ENCODE data around the gene CDH15.

The CDH15 gene

GRCh38 chr16:89123001-89123830 is 48.3 kb upstream of the CDH15 start:
- Histone ChIP-seq H3K36me3 (ENCODE audit: control insufficient read depth, low read length) (peaks cover 96% of the 10 kb centered on the region), H3K4me3 (ENCODE audit: low read length) (peak overlapping the region; percentile 64), H3K27me3 (ENCODE audit: control insufficient read depth, low read length) (no peaks in the 10 kb centered on the region), H3K4me1 (ENCODE audit: control insufficient read depth, low read length) (peaks cover 39% of the 10 kb centered on the region), H3K9me3 (ENCODE audit: control insufficient read depth, insufficient read depth, low read length) (peaks cover 12% of the 10 kb centered on the region; the same call in 1 of the 2 replicates), H3K79me2 (ENCODE audit: control insufficient read depth, low read length) (peaks cover 54% of the 10 kb centered on the region), H4K20me1 (ENCODE audit: control insufficient read depth, insufficient read depth, low read depth, low read length) (no peaks in the 10 kb centered on the region), H3K27ac (ENCODE audit: low read depth, low read length) (peak overlapping the region; percentile 92), H3F3A (ENCODE audit: control insufficient read depth, insufficient read depth) (peaks cover 10% of the 10 kb centered on the region), H3K9me2 (replicated peaks; ENCODE audit: control insufficient read depth, low read length) (no peaks in the 10 kb centered on the region), H3K4me2 (ENCODE audit: low read length) (peak overlapping the region; percentile 83)
- no peak for TF ChIP-seq EZH2phosphoT487 (IDR thresholded peaks at IDR 0.05; ENCODE audit: borderline replicate concordance, low read length)
- no peak for TF ChIP-seq CTCF (IDR thresholded peaks at IDR 0.05; ENCODE audit: low read depth, low read length, poor library complexity, severe bottlenecking)

GRCh38 chr16:89123831-89124100 is 47.8 kb upstream of the CDH15 start:
- peaks cover 10% of the 10 kb centered on the region for H3F3A ChIP-seq (ENCODE audit: control insufficient read depth, insufficient read depth)
- H3K27ac ChIP-seq (ENCODE audit: low read depth, low read length) = peak overlapping the region; percentile 92; the same call in 1 of the 2 replicates
- peaks cover 39% of the 10 kb centered on the region for H3K4me1 ChIP-seq (ENCODE audit: control insufficient read depth, low read length)
- H3K4me2 ChIP-seq (ENCODE audit: low read length) = no peak overlapping the region
- no peak overlapping the region; the same call in 1 of the 2 replicates for H3K4me3 ChIP-seq (ENCODE audit: low read length)
- TF ChIP-seq EZH2phosphoT487 (IDR thresholded peaks at IDR 0.05; ENCODE audit: borderline replicate concordance, low read length) (no peak), CTCF (IDR thresholded peaks at IDR 0.05; ENCODE audit: low read depth, low read length, poor library complexity, severe bottlenecking) (no peak)
- H3K9me3 ChIP-seq (ENCODE audit: control insufficient read depth, insufficient read depth, low read length) = peaks cover 12% of the 10 kb centered on the region; the same call in 1 of the 2 replicates
- H3K27me3 ChIP-seq (ENCODE audit: control insufficient read depth, low read length) = no peaks in the 10 kb centered on the region
- H3K79me2 ChIP-seq (ENCODE audit: control insufficient read depth, low read length) = peaks cover 53% of the 10 kb centered on the region
- peaks cover 94% of the 10 kb centered on the region for H3K36me3 ChIP-seq (ENCODE audit: control insufficient read depth, low read length)
- H4K20me1 ChIP-seq (ENCODE audit: control insufficient read depth, insufficient read depth, low read depth, low read length) = no peaks in the 10 kb centered on the region
- no peaks in the 10 kb centered on the region for H3K9me2 ChIP-seq (replicated peaks; ENCODE audit: control insufficient read depth, low read length)

GRCh38 chr16:89129378-89129777 is 42.2 kb upstream of the CDH15 start:
- Histone ChIP-seq H3K36me3 (ENCODE audit: control insufficient read depth, low read length) (peaks cover 94% of the 10 kb centered on the region), H3K27me3 (ENCODE audit: control insufficient read depth, low read length) (no peaks in the 10 kb centered on the region), H3K4me2 (ENCODE audit: low read length) (no peak overlapping the region), H3K4me1 (ENCODE audit: control insufficient read depth, low read length) (no peaks in the 10 kb centered on the region), H3K27ac (ENCODE audit: low read depth, low read length) (no peak overlapping the region), H3K4me3 (ENCODE audit: low read length) (no peak overlapping the region), H3K79me2 (ENCODE audit: control insufficient read depth, low read length) (peaks cover 88% of the 10 kb centered on the region), H3F3A (ENCODE audit: control insufficient read depth, insufficient read depth) (no peaks in the 10 kb centered on the region), H3K9me3 (ENCODE audit: control insufficient read depth, insufficient read depth, low read length) (peaks cover 9% of the 10 kb centered on the region; the same call in 1 of the 2 replicates), H3K9me2 (replicated peaks; ENCODE audit: control insufficient read depth, low read length) (no peaks in the 10 kb centered on the region), H4K20me1 (ENCODE audit: control insufficient read depth, insufficient read depth, low read depth, low read length) (no peaks in the 10 kb centered on the region)
- no peak for TF ChIP-seq CTCF (IDR thresholded peaks at IDR 0.05; ENCODE audit: low read depth, low read length, poor library complexity, severe bottlenecking)
- no peak for TF ChIP-seq EZH2phosphoT487 (IDR thresholded peaks at IDR 0.05; ENCODE audit: borderline replicate concordance, low read length)
